ENCODE measurements around the gene HIPK4.
"Not testable (repeated sequence)": the region's sequence is repeated elsewhere in the genome, so short reads cannot be mapped to it uniquely, and the experiment has no call there.

Gene HIPK4

GRCh38 chr19:40414542-40415535, 24.9 kb upstream of the HIPK4 start:
- DNase-seq (ENCODE audit: low read depth) = no peak
- TF ChIP-seq CTCF (IDR thresholded peaks at IDR 0.05; ENCODE audit: low read length, missing control alignments) = no peak
- H3K4me3 ChIP-seq (replicated peaks; ENCODE audit: low read depth, low read length) = no peak overlapping the region

GRCh38 chr19:40413291-40413845, 23.4 kb upstream of the HIPK4 start, which contains the start of gene PRX:
PRX (minus strand) TSS chr19:40413378; CDS start chr19:40407932, 5,446 bp downstream.
- TF ChIP-seq CTCF (IDR thresholded peaks at IDR 0.05; ENCODE audit: low read length, missing control alignments) = no peak
- H3K4me3 ChIP-seq (replicated peaks; ENCODE audit: low read depth, low read length) = no peak within 1 kb of the TSS
- DNase-seq (ENCODE audit: low read depth) = no peak

GRCh38 chr19:40412866-40413265, 22.9 kb upstream of the HIPK4 start:
- no peak for DNase-seq (ENCODE audit: low read depth)
- TF ChIP-seq CTCF (IDR thresholded peaks at IDR 0.05; ENCODE audit: low read length, missing control alignments) = no peak
- H3K4me3 ChIP-seq (replicated peaks; ENCODE audit: low read depth, low read length) = no peak overlapping the region

- no peak for TF ChIP-seq CTCF (IDR thresholded peaks at IDR 0.05; ENCODE audit: low read length, missing control alignments)
- no peak for DNase-seq (ENCODE audit: low read depth)
- H3K4me3 ChIP-seq (replicated peaks; ENCODE audit: low read depth, low read length) = no peak overlapping the region
These were observed 22.0 kb upstream of the HIPK4 start for GRCh38 chr19:40411958-40412499.

- H3K4me3 ChIP-seq (replicated peaks; ENCODE audit: low read depth, low read length) = no peak overlapping the region
- DNase-seq (ENCODE audit: low read depth) = no peak
- no peak for TF ChIP-seq CTCF (IDR thresholded peaks at IDR 0.05; ENCODE audit: low read length, missing control alignments)
These were observed 21.3 kb upstream of the HIPK4 start for GRCh38 chr19:40411125-40411842.

- no peak for TF ChIP-seq CTCF (IDR thresholded peaks at IDR 0.05; ENCODE audit: low read length, missing control alignments)
- H3K4me3 ChIP-seq (replicated peaks; ENCODE audit: low read depth, low read length) = no peak overlapping the region
- no peak for DNase-seq (ENCODE audit: low read depth)
These were observed 20.0 kb upstream of the HIPK4 start for GRCh38 chr19:40410030-40410389.

- not testable (repeated sequence) for DNase-seq (ENCODE audit: low read depth); H3K4me3 ChIP-seq (replicated peaks; ENCODE audit: low read depth, low read length)
These were observed 18.6 kb upstream of the HIPK4 start for GRCh38 chr19:40408598-40408925.

Data from fibroblast of pulmonary artery (primary cell).